Stimulated activated CD4-positive, alpha-beta T cell treated with anti-CD3 and anti-CD28 coated beads, Interleukin-1b, Interleukin-23, amount 100 ng/mL, for 48 hours (primary cell): ENCODE measurements around the gene PRC1.

Experiments
- DNase-seq: peaks from one replicate; pipeline ENCODE4 v3.0.0-alpha.2; 2020

PRC1 gene

GRCh38 chr15:90954712-90955623 is 39.4 kb downstream of the PRC1 start, which contains the start of gene RCCD1:
RCCD1 (plus strand) TSS chr15:90954884; CDS start chr15:90956735, 1,851 bp downstream.
- DNase-seq: peak; percentile 94

- no peak for DNase-seq
These were observed 40.2 kb downstream of the PRC1 start for GRCh38 chr15:90953947-90954711.

GRCh38 chr15:90952901-90953677 is 41.2 kb downstream of the PRC1 start:
- no peak for DNase-seq

- DNase-seq: no peak
These were observed 43.7 kb downstream of the PRC1 start for GRCh38 chr15:90950676-90951075.

GRCh38 chr15:90949979-90950675 is 44.2 kb downstream of the PRC1 start:
- DNase-seq: no peak

- DNase-seq: no peak
These were observed 45.8 kb downstream of the PRC1 start for GRCh38 chr15:90948506-90948905.

- DNase-seq: no peak
These were observed 46.6 kb downstream of the PRC1 start for GRCh38 chr15:90947577-90948357.

GRCh38 chr15:90946941-90947576 is 47.3 kb downstream of the PRC1 start:
- no peak for DNase-seq

GRCh38 chr15:90946538-90946937 is 47.8 kb downstream of the PRC1 start:
- no peak for DNase-seq

- DNase-seq: no peak
These were observed 49.2 kb downstream of the PRC1 start for GRCh38 chr15:90945091-90945490.

GRCh38 chr15:90942354-90943120 is 51.8 kb downstream of the PRC1 start:
- DNase-seq: no peak

- no peak for DNase-seq
These were observed 53.3 kb downstream of the PRC1 start for GRCh38 chr15:90941038-90941437.

- DNase-seq: no peak
These were observed 54.6 kb downstream of the PRC1 start for GRCh38 chr15:90939756-90940155.

- DNase-seq: no peak
These were observed 56.1 kb downstream of the PRC1 start for GRCh38 chr15:90938261-90938660.

- no peak for DNase-seq
These were observed 57.5 kb downstream of the PRC1 start for GRCh38 chr15:90936823-90937222.

- DNase-seq: peak; percentile 94
These were observed 59.2 kb downstream of the PRC1 start, which contains the start of gene UNC45A for GRCh38 chr15:90934949-90935751. UNC45A (plus strand) TSS chr15:90935285; CDS start chr15:90935325, 40 bp downstream.

- DNase-seq: peak; percentile 88
These were observed 59.9 kb downstream of the PRC1 start for GRCh38 chr15:90934256-90934948.

- no peak for DNase-seq
These were observed 61.0 kb downstream of the PRC1 start for GRCh38 chr15:90933301-90933700.

- no peak for DNase-seq
These were observed 61.7 kb downstream of the PRC1 start for GRCh38 chr15:90932660-90932991.
